Activated naive CD8-positive, alpha-beta T cell treated with anti-CD3 and anti-CD28 coated beads for 36 hours (primary cell): ENCODE data around the gene CLEC20A. TPM values are rescaled to one million over a fixed set of nuclear protein-coding genes. Genes with fewer than 3 reads are reported as not detected.
"Not testable (repeated sequence)": the region's sequence is repeated elsewhere in the genome, so short reads cannot be mapped to it uniquely, and the experiment has no call there.

Experiments used
- DNase-seq: peaks from one replicate; pipeline ENCODE4 v3.0.0; 2021
- H3K27ac Mint-ChIP-seq: one replicate; pipeline ENCODE4 v1.8.0; 2022; ENCODE audit warnings: mild to moderate bottlenecking, moderate library complexity, mixed read lengths
- H3K27me3 Mint-ChIP-seq: one replicate; pipeline ENCODE4 v1.8.0; 2022; ENCODE audit warnings: mild to moderate bottlenecking, mixed read lengths
- H3K36me3 Mint-ChIP-seq: one replicate; pipeline ENCODE4 v1.8.0; 2021; ENCODE audit warnings: mild to moderate bottlenecking, mixed read lengths
- H3K4me1 Mint-ChIP-seq: one replicate; pipeline ENCODE4 v1.8.0; 2021; ENCODE audit warnings: mixed read lengths
- H3K4me3 Mint-ChIP-seq: one replicate; pipeline ENCODE4 v1.8.0; 2022; ENCODE audit warnings: mild to moderate bottlenecking, moderate library complexity, mixed read lengths
- H3K9me3 Mint-ChIP-seq: one replicate; pipeline ENCODE4 v1.8.0; 2022; ENCODE audit warnings: mixed read lengths
- total RNA-seq, 2 experiments: library from RNA; stranded (reverse); gene quantifications; one replicate each; pipeline ENCODE4 v1.2.3, GENCODE V29; 2021

CLEC20A gene
- total RNA-seq, 2 experiments from 2014 or later, result not detected

DNA sequence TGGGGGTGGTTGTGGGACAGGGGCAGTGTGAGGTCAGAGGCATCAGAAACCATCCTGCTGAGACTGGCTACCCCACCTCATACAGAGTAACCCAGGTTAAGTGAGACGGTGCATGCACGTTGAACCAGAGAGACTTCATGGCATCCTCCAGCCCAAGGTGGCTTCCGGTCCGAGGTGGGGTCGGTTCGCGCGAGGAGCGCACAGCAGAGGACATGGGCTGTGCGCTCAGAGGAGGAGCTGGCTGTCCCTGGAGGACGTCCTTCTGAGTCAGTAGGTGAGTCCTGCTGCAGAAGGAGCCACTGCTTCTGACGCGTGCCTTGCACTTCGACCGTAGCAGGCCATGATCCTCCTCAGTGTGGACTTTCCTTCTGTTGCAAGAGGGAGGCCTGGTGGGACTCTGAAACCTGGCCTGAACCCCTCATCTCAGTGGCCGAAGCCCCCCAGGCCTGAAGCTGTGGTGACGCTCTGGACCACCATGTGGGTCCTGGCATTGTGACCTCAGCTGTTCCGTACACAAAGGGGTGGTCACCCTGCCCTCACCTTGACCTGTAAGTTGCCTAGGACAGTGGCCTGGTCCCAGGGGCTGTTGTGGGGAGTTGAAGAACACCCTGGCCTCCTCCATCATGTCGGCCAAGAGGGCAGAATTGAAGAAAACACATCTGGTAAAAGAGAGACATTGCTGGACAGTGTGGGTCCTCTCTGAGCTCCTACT, 16.0 kb upstream of the CLEC20A start, which contains the start of gene TEX35:
Gene TEX35 (plus strand): TSS at position 544 of the 712 bp plus-strand sequence. CDS start 80 bp downstream, at position 624.
- DNase-seq, result no peak
- Mint-ChIP-seq H3K27me3 (no peaks in the 10 kb centered on the region), H3K27ac (no peak within 1 kb of the TSS), H3K9me3 (no peaks in the 10 kb centered on the region), H3K4me1 (no peaks in the 10 kb centered on the region), H3K36me3 (no peaks in the 10 kb centered on the region), H3K4me3 (no peak within 1 kb of the TSS)

DNA sequence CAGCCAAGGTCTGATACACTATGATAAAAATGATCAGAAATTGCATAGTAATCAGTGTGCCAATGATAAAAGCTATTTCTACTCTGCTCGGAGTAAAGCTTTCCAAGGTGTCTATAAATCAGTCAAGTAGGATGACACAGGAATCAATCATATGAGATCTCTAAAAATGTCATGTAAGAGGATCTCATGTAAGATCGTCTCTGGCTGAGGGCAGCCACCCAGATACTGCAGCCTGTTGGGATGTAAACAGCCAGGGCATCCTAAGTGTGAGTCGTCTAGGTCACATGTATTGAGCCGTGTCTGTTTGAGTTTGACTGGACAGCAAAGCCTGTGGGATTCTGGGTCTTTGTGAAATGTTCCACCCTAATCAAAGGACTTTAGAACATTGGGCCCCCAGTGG, 13.4 kb upstream of the CLEC20A start:
- Mint-ChIP-seq H3K4me1 (no peaks in the 10 kb centered on the region), H3K27me3 (no peaks in the 10 kb centered on the region), H3K27ac (no peak overlapping the region), H3K4me3 (no peak overlapping the region), H3K9me3 (no peaks in the 10 kb centered on the region), H3K36me3 (no peaks in the 10 kb centered on the region)
- no peak for DNase-seq

DNA sequence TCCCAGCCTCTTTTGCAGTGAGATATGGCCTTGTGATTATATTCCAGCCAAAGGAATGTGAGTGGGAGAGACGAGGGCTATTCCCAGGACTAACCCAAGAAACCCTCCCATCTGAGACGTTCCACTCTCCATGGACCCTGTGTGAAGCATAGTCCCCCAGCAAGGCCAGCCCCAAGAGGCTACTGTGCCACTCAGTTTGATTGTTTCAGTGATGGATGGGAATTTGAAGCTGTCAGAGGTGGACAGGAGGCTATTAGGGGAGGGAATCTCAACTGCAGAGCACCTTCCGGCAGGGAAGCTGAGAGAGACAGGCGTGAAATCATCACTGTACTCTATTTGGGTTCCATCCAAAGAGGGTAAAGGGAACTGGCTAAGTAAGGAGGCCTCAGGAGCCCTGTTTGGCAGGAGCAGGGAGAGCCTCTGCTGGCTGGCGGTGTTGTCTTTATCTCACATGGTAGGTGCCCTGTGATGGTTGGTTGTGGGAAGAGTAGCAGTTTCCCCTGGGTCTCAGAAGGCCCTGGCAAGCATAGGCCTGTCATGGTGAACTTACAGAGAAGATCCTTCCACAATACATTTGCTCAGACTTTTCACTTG, 12.7 kb upstream of the CLEC20A start:
- H3K27ac Mint-ChIP-seq, result no peak overlapping the region
- DNase-seq, result no peak
- H3K9me3 Mint-ChIP-seq, result no peaks in the 10 kb centered on the region
- H3K36me3 Mint-ChIP-seq, result no peaks in the 10 kb centered on the region
- H3K4me1 Mint-ChIP-seq, result no peaks in the 10 kb centered on the region
- H3K27me3 Mint-ChIP-seq, result no peaks in the 10 kb centered on the region
- no peak overlapping the region for H3K4me3 Mint-ChIP-seq

DNA sequence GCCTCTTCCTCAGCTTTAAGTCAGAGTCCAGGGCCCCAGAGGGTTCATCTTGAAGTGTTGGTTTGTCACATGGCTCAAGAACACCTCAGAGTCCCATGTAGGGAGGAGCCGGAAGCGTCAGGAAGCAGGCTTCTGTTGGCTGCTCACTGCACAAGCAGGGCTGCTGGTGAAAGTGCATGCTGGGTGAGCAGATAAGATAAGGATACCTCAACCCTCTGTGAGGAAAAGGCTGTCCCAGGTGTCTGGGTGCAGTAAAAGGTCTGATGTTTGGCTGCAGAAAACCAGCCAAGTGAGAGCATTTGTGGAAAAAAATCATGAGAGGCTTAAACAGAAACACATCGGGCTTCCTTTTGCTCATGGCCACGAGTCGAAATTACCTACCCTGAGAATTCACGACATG, 9.9 kb upstream of the CLEC20A start:
- no peaks in the 10 kb centered on the region for H3K36me3 Mint-ChIP-seq
- no peaks in the 10 kb centered on the region for H3K9me3 Mint-ChIP-seq
- H3K4me1 Mint-ChIP-seq, result no peaks in the 10 kb centered on the region
- no peak for DNase-seq
- H3K27me3 Mint-ChIP-seq, result no peaks in the 10 kb centered on the region
- H3K27ac Mint-ChIP-seq, result no peak overlapping the region
- H3K4me3 Mint-ChIP-seq, result no peak overlapping the region

DNA sequence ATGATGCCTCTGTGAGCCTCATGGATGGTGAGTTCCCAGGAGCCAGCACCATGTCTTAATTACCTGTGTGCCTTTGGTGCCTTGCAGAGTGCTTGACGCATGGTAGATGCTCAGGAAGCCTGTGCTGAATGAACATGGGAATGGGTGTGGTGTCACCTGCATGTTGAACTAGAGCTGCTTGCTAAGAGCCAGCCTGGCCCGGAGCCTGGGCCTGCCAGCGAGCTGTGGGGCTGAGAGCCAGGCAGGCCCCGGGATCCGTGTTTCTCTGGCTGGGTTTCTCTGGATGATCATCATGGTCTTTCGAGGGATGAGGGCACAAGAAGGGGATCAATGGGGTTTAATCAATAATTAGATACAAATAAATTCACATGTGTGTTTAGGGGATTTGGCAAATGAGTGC, 9.4 kb upstream of the CLEC20A start:
- no peak overlapping the region for H3K27ac Mint-ChIP-seq
- no peak overlapping the region for H3K4me3 Mint-ChIP-seq
- no peaks in the 10 kb centered on the region for H3K27me3 Mint-ChIP-seq
- H3K36me3 Mint-ChIP-seq, result no peaks in the 10 kb centered on the region
- no peaks in the 10 kb centered on the region for H3K9me3 Mint-ChIP-seq
- H3K4me1 Mint-ChIP-seq, result no peaks in the 10 kb centered on the region
- DNase-seq, result no peak

DNA sequence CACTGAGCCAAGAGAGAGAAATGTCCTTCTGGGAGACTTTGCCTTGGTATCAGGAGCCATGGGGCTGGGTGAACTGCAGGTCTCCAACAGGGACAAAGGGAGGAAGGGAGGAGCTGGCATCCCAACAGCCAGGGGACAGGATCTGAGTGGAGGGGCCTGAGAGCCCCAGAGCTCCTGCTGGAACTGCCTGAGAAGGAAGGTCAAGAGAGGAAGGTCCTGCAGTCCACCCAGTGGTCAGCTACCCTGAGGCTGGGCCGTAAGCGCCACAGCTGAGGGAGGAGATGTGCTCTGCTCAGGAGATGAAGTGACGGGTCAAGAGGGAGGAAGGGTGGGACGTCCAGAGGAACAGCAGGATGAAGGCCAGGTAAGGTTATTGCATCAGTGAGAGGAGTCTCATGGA, 7.5 kb upstream of the CLEC20A start:
- no peaks in the 10 kb centered on the region for H3K4me1 Mint-ChIP-seq
- no peak overlapping the region for H3K4me3 Mint-ChIP-seq
- no peaks in the 10 kb centered on the region for H3K27me3 Mint-ChIP-seq
- no peak overlapping the region for H3K27ac Mint-ChIP-seq
- H3K9me3 Mint-ChIP-seq, result no peaks in the 10 kb centered on the region
- no peaks in the 10 kb centered on the region for H3K36me3 Mint-ChIP-seq
- no peak for DNase-seq

DNA sequence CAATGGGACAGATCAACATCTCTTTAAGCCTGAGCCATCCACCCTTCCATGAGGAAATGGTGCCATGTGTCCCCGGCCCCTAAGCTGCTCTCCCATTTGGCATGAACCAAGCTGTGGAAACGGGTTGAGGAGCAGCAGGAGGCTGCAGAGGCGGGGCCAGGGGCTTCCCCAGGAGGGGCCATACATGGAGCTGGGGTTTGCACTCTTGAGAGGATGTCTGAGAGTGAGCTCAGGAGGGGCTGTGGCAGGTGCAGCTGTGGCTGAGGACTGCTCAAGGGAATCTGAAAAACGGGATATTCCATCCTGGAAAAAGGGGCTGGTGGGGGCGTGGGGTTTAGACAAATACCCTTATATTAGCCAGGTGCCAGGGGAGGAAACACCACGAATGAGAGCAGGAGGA, 7.1 kb upstream of the CLEC20A start:
- no peaks in the 10 kb centered on the region for H3K4me1 Mint-ChIP-seq
- no peak for DNase-seq
- no peaks in the 10 kb centered on the region for H3K27me3 Mint-ChIP-seq
- H3K36me3 Mint-ChIP-seq, result no peaks in the 10 kb centered on the region
- H3K9me3 Mint-ChIP-seq, result no peaks in the 10 kb centered on the region
- H3K27ac Mint-ChIP-seq, result no peak overlapping the region
- H3K4me3 Mint-ChIP-seq, result no peak overlapping the region

- H3K4me3 Mint-ChIP-seq, H3K4me1 Mint-ChIP-seq, H3K9me3 Mint-ChIP-seq, H3K36me3 Mint-ChIP-seq, DNase-seq, H3K27ac Mint-ChIP-seq, H3K27me3 Mint-ChIP-seq: not testable (repeated sequence)
Measured at GRCh38 chr1:178503316-178503715, 6.6 kb upstream of the CLEC20A start.

- no peaks in the 10 kb centered on the region for H3K27me3 Mint-ChIP-seq
- H3K36me3 Mint-ChIP-seq, result no peaks in the 10 kb centered on the region
- no peaks in the 10 kb centered on the region for H3K4me1 Mint-ChIP-seq
- H3K27ac Mint-ChIP-seq, result no peak overlapping the region
- H3K4me3 Mint-ChIP-seq, result no peak overlapping the region
- no peak for DNase-seq
- H3K9me3 Mint-ChIP-seq, result no peaks in the 10 kb centered on the region
Measured at GRCh38 chr1:178502856-178503255, 6.1 kb upstream of the CLEC20A start.

- no peak overlapping the region for H3K27ac Mint-ChIP-seq
- no peaks in the 10 kb centered on the region for H3K27me3 Mint-ChIP-seq
- H3K4me1 Mint-ChIP-seq, result no peaks in the 10 kb centered on the region
- H3K9me3 Mint-ChIP-seq, result no peaks in the 10 kb centered on the region
- no peak for DNase-seq
- H3K36me3 Mint-ChIP-seq, result no peaks in the 10 kb centered on the region
- H3K4me3 Mint-ChIP-seq, result no peak overlapping the region
Measured at GRCh38 chr1:178502330-178502714, 5.6 kb upstream of the CLEC20A start.

DNA sequence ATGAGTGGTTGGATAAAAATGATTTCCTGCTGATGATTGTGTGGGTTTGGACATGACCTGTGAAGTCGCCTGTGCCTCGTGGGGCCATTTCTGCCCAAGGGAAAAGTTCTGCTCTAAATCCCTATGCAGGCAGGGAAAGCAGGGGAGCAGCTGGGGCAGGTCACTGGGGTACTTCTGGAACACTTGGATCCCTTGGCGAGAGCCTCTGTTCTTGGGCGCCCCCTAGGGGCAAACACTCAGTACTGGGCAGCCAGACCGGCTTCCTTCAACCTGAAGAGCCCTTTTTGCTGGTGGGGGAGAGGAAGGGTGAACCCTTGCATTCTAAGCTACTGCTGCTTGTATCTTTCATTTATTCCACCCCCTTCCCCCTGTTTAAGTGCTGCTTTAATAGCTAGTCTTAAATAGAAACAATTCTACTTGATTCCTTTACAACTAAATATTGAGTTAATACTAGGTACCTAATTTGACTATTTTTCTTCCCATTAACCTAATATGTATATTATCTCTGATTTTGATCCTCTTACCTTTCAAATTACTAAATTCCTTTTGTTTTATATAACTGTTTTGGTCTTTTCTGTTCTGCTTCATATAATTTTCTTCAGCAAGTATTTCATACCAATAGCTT, 5.1 kb upstream of the CLEC20A start:
- no peak overlapping the region for H3K27ac Mint-ChIP-seq
- H3K9me3 Mint-ChIP-seq, result no peaks in the 10 kb centered on the region
- no peaks in the 10 kb centered on the region for H3K4me1 Mint-ChIP-seq
- DNase-seq, result peak; percentile 55
- H3K27me3 Mint-ChIP-seq, result no peaks in the 10 kb centered on the region
- no peak overlapping the region for H3K4me3 Mint-ChIP-seq
- no peaks in the 10 kb centered on the region for H3K36me3 Mint-ChIP-seq

DNA sequence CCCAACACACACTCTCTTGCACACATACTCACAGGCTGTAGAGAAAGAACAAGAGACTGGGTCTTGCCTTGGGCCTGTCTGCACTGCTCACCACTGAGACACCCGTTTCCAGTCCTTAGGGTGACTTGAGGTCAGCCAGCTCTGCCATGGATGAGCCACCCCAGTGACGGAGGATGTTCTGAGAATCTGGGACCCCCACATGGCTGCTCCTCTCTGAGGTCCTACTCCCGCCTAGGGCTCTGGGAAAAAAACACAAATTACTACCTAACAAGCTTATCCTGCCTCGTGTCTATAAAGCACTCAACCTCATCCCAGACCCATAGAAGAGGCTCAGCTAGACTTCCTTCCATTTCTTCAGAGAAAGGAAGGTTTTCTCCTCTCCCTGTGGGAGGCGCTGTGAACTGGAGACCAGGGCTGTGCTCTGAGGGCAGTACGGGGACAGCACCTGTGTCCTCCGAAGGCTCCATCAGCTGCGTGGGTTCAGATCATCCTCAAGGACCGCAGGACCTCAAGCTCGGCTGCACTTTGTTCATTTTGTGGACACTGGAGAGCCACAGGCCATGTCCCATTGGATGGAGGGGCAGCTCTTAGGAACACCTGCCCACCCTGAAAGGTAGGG, 4.3 kb upstream of the CLEC20A start:
- Mint-ChIP-seq H3K36me3 (no peaks in the 10 kb centered on the region), H3K27ac (no peak overlapping the region), H3K4me1 (no peaks in the 10 kb centered on the region), H3K9me3 (no peaks in the 10 kb centered on the region), H3K4me3 (no peak overlapping the region), H3K27me3 (no peaks in the 10 kb centered on the region)
- no peak for DNase-seq

- DNase-seq, result no peak
- Mint-ChIP-seq H3K27ac (no peak overlapping the region), H3K4me3 (no peak overlapping the region), H3K36me3 (no peaks in the 10 kb centered on the region), H3K4me1 (no peaks in the 10 kb centered on the region), H3K9me3 (no peaks in the 10 kb centered on the region), H3K27me3 (no peaks in the 10 kb centered on the region)
Measured at GRCh38 chr1:178500091-178500770, 3.5 kb upstream of the CLEC20A start.

DNA sequence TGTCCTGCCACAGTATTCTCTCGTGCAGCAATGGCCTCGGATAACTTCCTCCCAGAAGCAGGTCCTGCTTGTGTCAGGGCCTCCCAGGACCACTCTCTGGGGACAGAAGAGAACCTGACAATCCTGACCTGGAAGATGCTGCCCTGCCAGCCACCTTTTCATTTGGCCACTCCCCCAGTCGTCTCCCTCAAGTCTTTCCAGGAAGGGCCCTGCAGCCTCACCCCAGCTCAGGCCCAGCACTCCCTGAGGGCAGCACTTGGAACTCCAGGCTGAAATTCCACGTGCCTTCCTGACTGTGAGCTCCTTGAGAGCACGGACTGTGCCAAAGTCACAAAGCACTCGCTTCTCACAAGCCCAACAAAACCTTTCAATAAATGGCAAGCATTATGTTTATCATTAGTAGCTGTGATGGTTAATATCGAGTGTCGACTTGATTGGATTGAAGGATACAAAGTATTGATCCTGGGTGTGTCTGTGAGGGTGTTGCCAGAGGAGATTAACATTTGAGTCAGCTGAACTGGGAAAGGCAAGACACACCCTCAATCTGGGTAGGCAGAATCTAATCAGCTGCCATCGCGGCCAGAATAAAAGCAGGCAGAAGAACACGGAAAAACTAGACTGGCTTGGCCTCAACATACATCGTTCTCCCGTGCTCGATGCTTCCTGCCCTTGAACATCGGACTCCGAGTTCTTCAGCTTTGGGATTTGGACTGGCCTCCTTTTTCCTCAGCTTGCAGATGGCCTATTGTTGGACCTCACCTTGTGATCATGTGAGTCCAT, 2.3 kb upstream of the CLEC20A start:
- Mint-ChIP-seq H3K36me3 (no peaks in the 10 kb centered on the region), H3K4me3 (no peak overlapping the region), H3K27ac (no peak overlapping the region), H3K9me3 (no peaks in the 10 kb centered on the region), H3K27me3 (no peaks in the 10 kb centered on the region), H3K4me1 (no peaks in the 10 kb centered on the region)
- DNase-seq, result no peak
